ENCODE results near the gene MEGF11. TPM values are rescaled to one million over a fixed set of nuclear protein-coding genes. Genes with fewer than 3 reads are reported as not detected.
"Not testable (repeated sequence)": the region's sequence is repeated elsewhere in the genome, so short reads cannot be mapped to it uniquely, and the experiment has no call there.

Gene MEGF11
- total RNA-seq, 1 donor from 2014 or later: not detected

GRCh38 chr15:65893060-65893459 lies 360.5 kb downstream of the MEGF11 start:
- ATAC-seq (ENCODE audit: poor library complexity) (no peak), DNase-seq (no peak)
- intact Hi-C loops (cut with DNase I): no loop called here

- intact Hi-C loops (cut with DNase I): no loop called here
- ATAC-seq (ENCODE audit: poor library complexity) (no peak), DNase-seq (no peak)
These were observed 364.6 kb downstream of the MEGF11 start for GRCh38 chr15:65888981-65889380.

DNA sequence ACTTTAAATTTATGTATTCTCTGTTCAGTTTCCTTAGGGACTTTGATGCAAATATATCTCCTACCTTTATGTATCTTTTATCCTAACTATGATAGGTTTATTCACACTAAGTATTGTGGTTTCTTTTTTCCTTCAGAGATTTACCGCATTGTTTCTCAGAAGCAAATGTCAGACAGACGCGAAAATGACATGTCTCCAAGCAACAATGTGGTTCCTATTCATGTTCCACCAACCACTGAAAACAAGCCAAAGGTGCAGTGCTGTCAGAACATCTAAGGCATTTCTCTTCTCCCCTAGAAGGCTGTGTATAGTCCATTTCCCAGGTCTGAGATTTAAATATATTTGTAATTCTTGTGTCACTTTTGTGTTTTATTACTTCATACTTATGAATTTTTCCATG lies 366.0 kb downstream of the MEGF11 start:
- ATAC-seq (ENCODE audit: poor library complexity) (no peak), DNase-seq (no peak)
- intact Hi-C loops (cut with DNase I): no loop called here

GRCh38 chr15:65885668-65886218 lies 367.8 kb downstream of the MEGF11 start:
- ATAC-seq (ENCODE audit: poor library complexity) (no peak), DNase-seq (no peak)

DNA sequence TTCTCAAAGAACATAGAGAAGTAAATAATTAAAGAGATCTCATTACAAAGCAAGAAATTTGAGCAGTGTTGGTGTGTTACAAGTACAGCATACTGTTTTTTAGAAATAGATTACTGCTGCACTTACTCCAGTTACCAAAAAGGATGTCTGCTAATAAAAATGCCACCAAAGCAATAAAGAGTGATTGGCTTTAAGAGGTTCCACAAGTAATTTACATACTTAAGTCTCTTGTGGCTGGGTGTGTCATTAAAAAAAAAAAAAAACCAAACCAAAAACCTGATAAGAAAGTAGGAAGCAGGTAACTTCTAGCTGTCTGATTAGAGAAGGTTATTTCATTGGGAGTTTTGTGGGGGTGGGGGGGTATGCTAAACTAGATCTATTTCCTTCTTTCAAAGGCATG lies 369.0 kb downstream of the MEGF11 start:
- intact Hi-C loops (cut with DNase I): no loop called here
- no peak for DNase-seq
- ATAC-seq (ENCODE audit: poor library complexity): no peak

More at GRCh38 chr15:65885668-65886218, 367.8 kb downstream of the MEGF11 start:
- intact Hi-C loops (cut with DNase I): no loop called here

- no peak for DNase-seq
- no peak for ATAC-seq (ENCODE audit: poor library complexity)
- intact Hi-C loops (cut with DNase I): no loop called here
These were observed 370.0 kb downstream of the MEGF11 start for GRCh38 chr15:65883571-65883970.

- ATAC-seq (ENCODE audit: poor library complexity) (no peak), DNase-seq (no peak)
- intact Hi-C loops (cut with DNase I): no loop called here
These were observed 371.6 kb downstream of the MEGF11 start for GRCh38 chr15:65881766-65882434.

GRCh38 chr15:65877749-65878148 lies 375.8 kb downstream of the MEGF11 start:
- intact Hi-C loops (cut with DNase I): no loop called here
- ATAC-seq (ENCODE audit: poor library complexity) (no peak), DNase-seq (no peak)

- ATAC-seq (ENCODE audit: poor library complexity) (no peak), DNase-seq (no peak)
- intact Hi-C loops (cut with DNase I): no loop called here
These were observed 378.1 kb downstream of the MEGF11 start for GRCh38 chr15:65875458-65875857.

DNA sequence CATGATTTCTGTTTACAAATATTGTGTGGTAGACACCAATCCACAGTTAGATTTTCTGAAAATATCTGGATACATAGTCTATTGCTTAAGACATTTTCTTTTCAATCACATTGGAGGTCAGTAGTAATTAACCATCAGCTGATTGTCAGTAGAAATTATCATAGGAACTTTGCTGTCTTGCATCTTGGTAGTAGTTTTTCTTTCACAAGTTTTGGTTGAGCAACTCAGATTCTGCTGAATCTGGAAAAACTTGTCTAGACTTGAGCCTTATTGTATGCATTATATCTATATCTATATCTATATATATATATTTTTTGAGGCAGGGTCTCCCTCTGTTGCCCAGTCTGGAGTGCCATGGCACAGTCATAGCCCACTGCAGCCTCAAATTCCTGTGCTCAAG lies 380.3 kb downstream of the MEGF11 start:
- no peak for ATAC-seq (ENCODE audit: poor library complexity)
- no peak for DNase-seq
- intact Hi-C loops (cut with DNase I): no loop called here

GRCh38 chr15:65872596-65872995 lies 381.0 kb downstream of the MEGF11 start:
- ATAC-seq (ENCODE audit: poor library complexity); intact Hi-C loops (cut with DNase I); DNase-seq: not testable (repeated sequence)

DNA sequence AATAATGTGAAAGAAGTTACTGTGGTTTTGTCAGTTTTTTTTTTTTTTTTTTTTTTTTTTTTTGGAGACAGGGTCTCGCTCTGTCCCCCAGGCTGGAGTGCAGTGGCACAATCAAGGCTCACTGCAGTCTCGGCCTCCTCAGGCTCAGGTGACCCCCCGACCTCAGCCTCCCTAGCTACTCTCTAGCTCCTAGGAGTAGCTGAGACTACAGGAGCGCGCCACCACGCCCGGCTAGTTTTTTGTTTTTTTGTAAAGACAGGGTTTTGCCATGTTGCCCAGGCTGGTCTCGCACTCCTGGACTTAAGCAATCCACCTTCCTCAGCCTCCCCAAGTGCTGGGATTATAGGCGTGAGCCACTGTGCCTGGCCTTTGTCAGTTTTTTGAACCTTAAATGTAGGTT lies 381.7 kb downstream of the MEGF11 start:
- intact Hi-C loops (cut with DNase I); DNase-seq; ATAC-seq (ENCODE audit: poor library complexity): not testable (repeated sequence)

GRCh38 chr15:65870889-65871533 lies 382.5 kb downstream of the MEGF11 start:
- ATAC-seq (ENCODE audit: poor library complexity) (no peak), DNase-seq (no peak)
- intact Hi-C loops (cut with DNase I): no loop called here

DNA sequence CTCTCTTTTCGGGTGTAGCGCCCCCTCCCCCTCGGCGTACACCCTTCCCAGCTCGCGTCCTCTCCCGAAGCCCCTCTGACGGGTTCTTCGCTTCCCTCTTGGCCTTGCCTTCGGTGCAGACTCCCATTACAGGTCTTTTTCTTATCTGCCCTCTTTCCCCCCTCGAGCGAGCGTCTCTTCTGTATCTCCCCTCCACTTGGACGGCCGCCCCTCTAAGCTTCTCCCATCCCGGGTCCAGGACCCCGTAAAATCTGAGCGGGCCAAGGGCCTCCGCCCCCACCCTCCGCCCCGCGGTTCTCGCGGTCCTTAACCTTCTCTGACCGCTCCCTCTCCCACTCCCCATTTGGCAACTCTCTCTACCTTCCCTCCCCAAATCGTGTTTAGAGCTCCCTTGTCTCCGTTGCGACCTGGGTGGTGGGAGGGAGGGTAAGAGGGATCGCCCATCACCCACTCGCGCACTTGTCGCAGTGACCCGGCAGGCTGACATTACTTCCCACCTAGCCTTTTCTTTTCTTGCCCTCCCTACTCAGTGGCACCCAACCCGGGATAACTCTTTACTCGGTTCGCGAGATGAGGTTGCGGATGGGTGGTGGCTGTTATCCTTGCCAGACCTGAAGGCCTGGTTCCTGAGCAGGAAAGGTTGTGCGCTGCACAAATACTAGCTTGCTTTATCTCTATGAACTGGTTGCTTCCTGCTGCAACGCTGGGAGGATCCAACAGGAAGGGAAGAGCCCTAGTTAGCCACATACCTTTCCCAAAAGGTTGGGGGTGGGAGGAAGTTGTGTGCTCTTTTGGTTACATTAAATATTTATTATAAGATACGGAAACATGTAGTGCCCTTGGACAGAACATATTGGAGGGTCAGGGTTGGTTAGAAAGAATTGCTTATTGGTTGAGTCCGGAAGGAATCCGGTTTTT lies 383.3 kb downstream of the MEGF11 start:
- peak; percentile 54 for DNase-seq
- intact Hi-C loops (cut with DNase I): no loop called here

DNA sequence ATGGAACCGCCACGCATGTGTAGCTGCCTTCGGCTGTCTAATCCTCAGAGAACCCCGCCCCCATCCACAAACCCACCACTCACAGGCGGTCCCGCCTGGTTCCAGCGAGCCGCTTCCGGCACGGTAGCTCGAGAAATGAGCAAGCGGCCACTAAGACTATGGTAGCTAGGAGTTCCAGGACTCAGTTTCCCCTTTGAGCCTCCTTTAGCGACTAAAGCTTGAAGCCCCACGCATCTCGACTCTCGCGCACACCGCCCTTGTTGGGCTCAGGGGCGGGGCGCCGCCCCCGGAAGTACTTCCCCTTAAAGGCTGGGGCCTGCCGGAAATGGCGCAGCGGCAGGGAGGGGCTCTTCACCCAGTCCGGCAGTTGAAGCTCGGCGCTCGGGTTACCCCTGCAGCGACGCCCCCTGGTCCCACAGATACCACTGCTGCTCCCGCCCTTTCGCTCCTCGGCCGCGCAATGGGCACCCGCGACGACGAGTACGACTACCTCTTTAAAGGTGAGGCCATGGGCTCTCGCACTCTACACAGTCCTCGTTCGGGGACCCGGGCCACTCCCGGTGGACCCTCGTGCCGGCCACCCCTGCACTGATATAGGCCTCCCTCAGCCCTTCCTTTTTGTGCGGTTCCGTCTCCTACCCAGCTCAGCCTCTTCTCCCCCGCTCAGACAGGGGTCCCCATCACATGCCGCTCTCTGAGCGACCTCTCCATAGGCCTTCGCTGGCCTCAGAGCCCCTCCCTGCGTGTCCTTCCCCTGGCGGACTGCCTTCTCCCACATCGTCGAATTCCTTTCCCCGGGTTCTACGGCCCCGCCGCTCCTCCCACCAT lies 384.2 kb downstream of the MEGF11 start, which contains the start of gene RAB11A:
Gene RAB11A, plus strand, starts transcription at position 366 of the 828 bp plus-strand sequence. Its CDS starts 95 bp downstream, at position 461.
- peak; percentile 99 for ATAC-seq (ENCODE audit: poor library complexity)
- peak; percentile 98 for DNase-seq
- intact Hi-C loops (cut with DNase I): no loop called here

More for the DNA sequence above, 383.3 kb downstream of the MEGF11 start:
- peak; percentile 19 for ATAC-seq (ENCODE audit: poor library complexity)

GRCh38 chr15:65868546-65869125 lies 384.9 kb downstream of the MEGF11 start:
- intact Hi-C loops (cut with DNase I): no loop called here
- DNase-seq: no peak
- ATAC-seq (ENCODE audit: poor library complexity): no peak

DNA sequence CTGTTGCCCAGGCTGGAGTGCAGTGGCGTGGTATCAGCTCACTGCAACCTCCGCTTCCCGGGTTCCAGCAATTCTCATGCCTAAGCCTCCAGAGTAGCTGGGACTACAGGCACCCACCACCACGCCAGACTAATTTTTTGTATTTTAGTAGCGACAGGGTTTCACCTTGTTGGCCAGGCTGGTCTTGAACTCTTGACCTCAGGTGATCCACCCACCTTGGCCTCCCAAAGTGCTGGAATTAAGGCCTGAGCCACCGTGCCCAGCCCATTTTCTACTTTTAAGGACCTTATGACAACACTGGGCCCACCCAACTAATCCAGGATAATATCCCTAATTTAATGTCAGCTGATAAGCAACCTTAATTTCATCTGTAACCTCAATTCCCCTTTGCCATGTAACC lies 385.6 kb downstream of the MEGF11 start:
- intact Hi-C loops (cut with DNase I); DNase-seq: not testable (repeated sequence)

DNA sequence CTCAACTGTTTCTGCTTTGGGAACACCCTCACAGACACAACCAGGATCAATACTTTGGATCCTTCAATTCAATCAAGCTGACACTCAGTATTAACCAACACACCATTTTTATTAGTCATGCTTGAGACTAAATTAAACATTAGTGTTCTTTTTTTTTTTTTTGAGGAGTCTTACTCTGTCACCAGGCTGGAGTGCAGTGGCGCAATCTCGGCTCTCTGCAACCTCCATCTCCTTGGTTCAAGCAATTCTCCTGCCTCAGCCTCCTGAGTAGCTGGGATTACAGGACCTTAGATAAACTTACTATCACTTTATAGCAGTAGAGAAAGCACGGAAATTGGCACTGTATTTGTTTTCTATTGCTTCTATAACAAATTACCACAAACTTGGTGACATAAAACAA lies 386.3 kb downstream of the MEGF11 start:
- intact Hi-C loops (cut with DNase I): no loop called here
- ATAC-seq (ENCODE audit: poor library complexity): no peak

More for the DNA sequence above, 385.6 kb downstream of the MEGF11 start:
- ATAC-seq (ENCODE audit: poor library complexity): not testable (repeated sequence)

More for the DNA sequence above, 386.3 kb downstream of the MEGF11 start:
- DNase-seq: no peak

Data from Right ventricle myocardium superior (tissue), 1 donor.